SJSA1 (cell line): ENCODE data around the gene THSD4. TPM values are rescaled to one million over a fixed set of nuclear protein-coding genes. Genes with fewer than 3 reads are reported as not detected.
A peak's percentile ranks its signal among the peaks of the same experiment; 100 is the strongest.

Experiments used
- DNase-seq, 2 experiments: peaks; one replicate each; pipeline ENCODE4 v3.0.0-alpha.2; 2015 to 2020; ENCODE audit warnings: low spot score in 2 of 2, low read depth in 1 of 2
- H3K27ac ChIP-seq: fragments of 250-450 bp; sonication (Bioruptor Pico); 2 replicates; pipeline ENCODE4 v1.5.1; 2020; ENCODE audit warnings: mild to moderate bottlenecking, moderate library complexity
- H3K27me3 ChIP-seq: fragments of 250-450 bp; sonication (Bioruptor Pico); replicated peaks from 2 replicates; pipeline ENCODE4 v1.5.1; 2020; ENCODE audit warnings: mild to moderate bottlenecking, moderate library complexity
- H3K36me3 ChIP-seq: fragments of 250-450 bp; sonication (Bioruptor Pico); 2 replicates; pipeline ENCODE4 v1.5.1; 2020; ENCODE audit warnings: mild to moderate bottlenecking
- H3K4me1 ChIP-seq: fragments of 250-450 bp; sonication (Bioruptor Pico); replicated peaks from 2 replicates; pipeline ENCODE4 v1.6.1; 2021; ENCODE audit warnings: mild to moderate bottlenecking
- H3K4me3 ChIP-seq: fragments of 250-450 bp; sonication (Bioruptor Pico); 2 replicates; pipeline ENCODE4 v1.5.1; 2020; ENCODE audit warnings: mild to moderate bottlenecking
- H3K9me3 ChIP-seq: fragments of 250-450 bp; sonication (Bioruptor Pico); replicated peaks from 2 replicates; pipeline ENCODE4 v1.5.1; 2020; ENCODE audit warnings: mild to moderate bottlenecking
- total RNA-seq: library from RNA; depleted of rRNA; stranded (reverse); fragments of >200 nt; shearing (Covaris generic); gene quantifications from 2 replicates; pipeline ENCODE4 v1.2.3, GENCODE V29; 2014

The THSD4 gene
- total RNA-seq, 1 experiment from 2014 or later = 14.6 TPM

- no peak for DNase-seq
- H3K9me3 ChIP-seq = no peaks in the 10 kb centered on the region
- H3K27ac ChIP-seq = no peak overlapping the region
Observed at GRCh38 chr15:71702496-71702895, 587.2 kb downstream of the THSD4 start.

DNA sequence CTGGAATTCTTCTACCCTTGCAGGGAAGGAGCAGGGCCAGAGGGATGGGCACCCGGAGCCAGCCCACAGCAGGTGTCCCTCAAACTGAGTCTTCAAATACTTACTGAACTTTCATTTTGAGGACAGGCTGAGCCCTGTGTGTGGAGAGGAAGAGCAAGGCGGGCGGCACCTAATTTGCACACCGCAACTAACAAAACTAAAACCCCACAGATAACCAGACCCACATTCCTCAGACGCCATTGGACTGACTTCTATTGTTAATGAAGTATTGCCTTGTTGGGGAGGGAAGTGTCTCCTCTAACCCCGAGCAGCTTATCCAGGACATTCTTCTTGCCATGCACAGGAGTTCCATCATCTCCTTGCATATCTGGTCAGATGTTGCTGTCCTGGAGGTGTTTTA lies 589.9 kb downstream of the THSD4 start:
- H3K27ac ChIP-seq = peak overlapping the region; percentile 29
- no peak overlapping the region for H3K4me3 ChIP-seq
- H3K4me1 ChIP-seq = peaks cover 59% of the 10 kb centered on the region
- DNase-seq = peak; percentile 72 to 84
- no peaks in the 10 kb centered on the region for H3K36me3 ChIP-seq
- H3K9me3 ChIP-seq = no peaks in the 10 kb centered on the region
- H3K27me3 ChIP-seq = no peaks in the 10 kb centered on the region

More at GRCh38 chr15:71702496-71702895, 587.2 kb downstream of the THSD4 start:
- H3K36me3 ChIP-seq = no peaks in the 10 kb centered on the region
- H3K4me3 ChIP-seq = no peak overlapping the region
- no peaks in the 10 kb centered on the region for H3K27me3 ChIP-seq
- H3K4me1 ChIP-seq = peaks cover 33% of the 10 kb centered on the region

GRCh38 chr15:71706461-71707229 lies 591.4 kb downstream of the THSD4 start:
- Histone ChIP-seq H3K27me3 (no peaks in the 10 kb centered on the region), H3K9me3 (no peaks in the 10 kb centered on the region), H3K4me1 (peaks cover 66% of the 10 kb centered on the region), H3K4me3 (no peak overlapping the region), H3K27ac (peak overlapping the region; percentile 73), H3K36me3 (no peaks in the 10 kb centered on the region)
- DNase-seq = peak in 1 of 2 experiments; percentile 22

DNA sequence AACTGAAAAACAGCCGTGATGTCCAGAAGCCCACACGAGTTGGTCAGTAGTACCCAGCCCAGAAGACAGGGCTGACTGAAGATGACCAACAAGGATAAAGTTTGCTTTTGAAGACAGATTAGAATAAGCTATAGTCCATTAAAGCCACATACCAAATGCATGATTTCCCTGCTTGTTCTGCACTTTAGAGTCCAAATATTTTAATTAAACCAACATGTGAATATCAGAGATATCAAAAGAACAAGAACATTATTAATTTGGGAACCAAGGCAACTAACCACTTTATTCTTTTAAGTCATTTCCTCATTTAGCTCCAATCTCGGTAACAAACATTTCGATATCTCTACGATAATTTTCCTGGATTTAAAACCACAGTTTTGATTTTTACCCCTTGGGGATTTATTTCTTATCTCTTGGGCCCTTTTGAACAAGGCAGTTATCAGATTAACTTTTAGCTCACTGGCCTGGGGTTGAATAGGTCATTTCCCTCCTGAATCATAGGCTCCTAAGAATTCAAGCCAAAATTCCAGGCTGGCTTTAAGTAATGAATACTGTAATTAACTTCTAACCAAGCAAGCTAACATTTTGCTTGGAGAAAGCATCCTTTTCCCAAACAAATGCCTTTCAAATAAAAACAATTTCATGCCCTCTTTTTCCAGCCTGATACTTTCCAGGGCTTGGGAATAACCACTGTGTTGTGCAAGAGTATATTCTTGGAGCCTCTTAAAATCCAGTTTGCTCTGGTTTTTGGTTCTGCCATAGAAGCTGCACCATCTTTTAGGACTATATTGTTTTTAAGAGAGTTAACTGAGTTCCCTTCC lies 592.2 kb downstream of the THSD4 start:
- no peaks in the 10 kb centered on the region for H3K36me3 ChIP-seq
- H3K9me3 ChIP-seq = no peaks in the 10 kb centered on the region
- H3K4me1 ChIP-seq = peaks cover 66% of the 10 kb centered on the region
- H3K27ac ChIP-seq = peak overlapping the region; percentile 73
- no peak overlapping the region for H3K4me3 ChIP-seq
- DNase-seq = peak; percentile 5 to 66
- no peaks in the 10 kb centered on the region for H3K27me3 ChIP-seq

DNA sequence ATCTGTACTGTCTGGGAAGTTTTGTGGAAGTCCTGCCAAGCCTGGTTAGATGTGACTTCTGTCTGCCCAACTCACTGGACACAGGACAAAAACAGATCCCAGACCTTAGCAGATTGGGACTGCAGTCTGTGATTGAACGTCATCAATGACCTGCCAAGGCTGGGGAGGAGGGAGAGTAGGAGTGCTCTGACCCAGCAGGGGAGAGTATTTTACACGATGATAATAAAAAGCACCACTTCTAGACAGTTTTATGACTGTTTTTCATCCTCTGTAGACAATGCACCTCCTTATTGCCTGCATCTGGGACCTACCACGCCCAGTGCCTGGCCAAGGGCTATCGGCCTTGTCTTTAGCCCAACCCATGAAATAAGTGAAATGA lies 592.8 kb downstream of the THSD4 start:
- Histone ChIP-seq H3K9me3 (no peaks in the 10 kb centered on the region), H3K4me1 (peaks cover 66% of the 10 kb centered on the region), H3K27ac (peak overlapping the region; percentile 73), H3K27me3 (no peaks in the 10 kb centered on the region), H3K36me3 (no peaks in the 10 kb centered on the region), H3K4me3 (no peak overlapping the region)
- DNase-seq = peak in 1 of 2 experiments; percentile 32

- DNase-seq = peak; percentile 72 to 81
- H3K27ac ChIP-seq = peak overlapping the region; percentile 73
- H3K9me3 ChIP-seq = no peaks in the 10 kb centered on the region
- no peaks in the 10 kb centered on the region for H3K27me3 ChIP-seq
- H3K4me1 ChIP-seq = peaks cover 66% of the 10 kb centered on the region
- no peaks in the 10 kb centered on the region for H3K36me3 ChIP-seq
- H3K4me3 ChIP-seq = no peak overlapping the region
Observed at GRCh38 chr15:71708741-71709140, 593.5 kb downstream of the THSD4 start.

- Histone ChIP-seq H3K36me3 (no peaks in the 10 kb centered on the region), H3K27me3 (no peaks in the 10 kb centered on the region), H3K4me1 (peaks cover 59% of the 10 kb centered on the region), H3K27ac (peak overlapping the region; percentile 18), H3K4me3 (no peak overlapping the region), H3K9me3 (no peaks in the 10 kb centered on the region)
- DNase-seq = peak; percentile 48 to 67
Observed at GRCh38 chr15:71709808-71710418, 594.6 kb downstream of the THSD4 start.

DNA sequence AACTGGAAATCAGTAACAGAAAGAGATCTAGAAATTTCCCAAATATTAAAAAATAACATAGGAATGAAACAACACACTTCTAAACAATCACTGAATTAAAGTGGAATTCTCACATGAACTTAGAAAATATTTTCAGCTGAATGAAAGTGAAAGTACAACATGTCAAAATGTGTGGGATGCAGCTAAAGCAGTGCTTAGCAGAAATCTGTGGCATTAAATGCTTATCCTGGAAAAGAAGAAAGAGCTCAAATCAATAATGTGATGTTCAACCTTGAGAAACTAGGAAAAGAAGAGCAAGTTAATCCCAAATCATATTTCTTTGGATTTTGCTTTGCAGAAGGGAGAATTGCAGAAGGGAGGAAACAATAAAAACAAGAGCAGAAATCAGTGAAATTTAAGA lies 596.9 kb downstream of the THSD4 start:
- H3K27ac ChIP-seq = no peak overlapping the region
- DNase-seq = no peak
- H3K9me3 ChIP-seq = no peaks in the 10 kb centered on the region
- no peaks in the 10 kb centered on the region for H3K27me3 ChIP-seq
- no peak overlapping the region for H3K4me3 ChIP-seq
- peaks cover 43% of the 10 kb centered on the region for H3K4me1 ChIP-seq
- no peaks in the 10 kb centered on the region for H3K36me3 ChIP-seq

- Histone ChIP-seq H3K27me3 (no peaks in the 10 kb centered on the region), H3K4me1 (peaks cover 34% of the 10 kb centered on the region), H3K27ac (no peak overlapping the region), H3K4me3 (no peak overlapping the region), H3K9me3 (no peaks in the 10 kb centered on the region), H3K36me3 (no peaks in the 10 kb centered on the region)
- DNase-seq = no peak
Observed at GRCh38 chr15:71713191-71713809, 598.0 kb downstream of the THSD4 start.

- H3K4me1 ChIP-seq = peaks cover 9% of the 10 kb centered on the region
- no peak overlapping the region for H3K4me3 ChIP-seq
- no peaks in the 10 kb centered on the region for H3K27me3 ChIP-seq
- H3K36me3 ChIP-seq = no peaks in the 10 kb centered on the region
- no peak overlapping the region for H3K27ac ChIP-seq
- DNase-seq = no peak
- no peaks in the 10 kb centered on the region for H3K9me3 ChIP-seq
Observed at GRCh38 chr15:71715914-71716313, 600.6 kb downstream of the THSD4 start.

DNA sequence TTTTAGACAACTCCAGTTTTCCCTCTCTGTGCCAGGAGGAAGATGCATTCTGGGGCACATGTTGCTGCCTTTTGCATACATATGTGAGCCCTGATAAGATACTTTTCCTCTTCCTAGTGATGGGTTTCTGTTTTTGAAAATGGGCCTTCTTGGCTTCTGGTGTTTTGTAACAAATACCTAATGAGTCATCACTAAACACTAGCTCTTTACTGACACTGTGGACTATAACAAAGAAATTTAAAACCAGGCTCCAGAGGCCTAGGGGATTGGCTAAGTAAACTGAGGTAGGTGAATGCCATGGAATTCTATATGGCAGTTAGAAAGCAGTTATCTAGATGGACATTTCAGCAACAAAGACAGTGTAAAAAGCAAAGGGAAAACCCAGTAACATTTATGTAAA lies 601.7 kb downstream of the THSD4 start:
- Histone ChIP-seq H3K4me3 (no peak overlapping the region), H3K36me3 (no peaks in the 10 kb centered on the region), H3K27me3 (no peaks in the 10 kb centered on the region), H3K27ac (peak overlapping the region; percentile 22), H3K9me3 (no peaks in the 10 kb centered on the region), H3K4me1 (peaks cover 9% of the 10 kb centered on the region)
- peak in 1 of 2 experiments; percentile 45 for DNase-seq

GRCh38 chr15:71718116-71718910 lies 603.0 kb downstream of the THSD4 start:
- no peaks in the 10 kb centered on the region for H3K36me3 ChIP-seq
- no peak for DNase-seq
- no peak overlapping the region for H3K27ac ChIP-seq
- no peaks in the 10 kb centered on the region for H3K9me3 ChIP-seq
- H3K4me1 ChIP-seq = peaks cover 17% of the 10 kb centered on the region
- no peak overlapping the region for H3K4me3 ChIP-seq
- H3K27me3 ChIP-seq = no peaks in the 10 kb centered on the region

GRCh38 chr15:71723344-71723743 lies 608.1 kb downstream of the THSD4 start:
- Histone ChIP-seq H3K4me1 (peaks cover 12% of the 10 kb centered on the region), H3K27ac (no peak overlapping the region), H3K4me3 (no peak overlapping the region), H3K9me3 (no peaks in the 10 kb centered on the region), H3K27me3 (no peaks in the 10 kb centered on the region), H3K36me3 (no peaks in the 10 kb centered on the region)
- DNase-seq = no peak
